ENCODE data around the gene SCRG1.

SCRG1 gene

GRCh38 chr4:173362666-173363065 lies 36.2 kb downstream of the SCRG1 start:
- no peak for FAIRE-seq
- no peak for DNase-seq (ENCODE audit: low spot score)

- FAIRE-seq (no peak), DNase-seq (ENCODE audit: low spot score) (no peak)
Measured at GRCh38 chr4:173360587-173361221, 38.2 kb downstream of the SCRG1 start.

- DNase-seq (ENCODE audit: low spot score) (no peak), FAIRE-seq (no peak)
Measured at GRCh38 chr4:173357939-173358338, 41.0 kb downstream of the SCRG1 start.

GRCh38 chr4:173347467-173347866 lies 51.4 kb downstream of the SCRG1 start:
- FAIRE-seq = no peak
- no peak for DNase-seq (ENCODE audit: low spot score)

DNA sequence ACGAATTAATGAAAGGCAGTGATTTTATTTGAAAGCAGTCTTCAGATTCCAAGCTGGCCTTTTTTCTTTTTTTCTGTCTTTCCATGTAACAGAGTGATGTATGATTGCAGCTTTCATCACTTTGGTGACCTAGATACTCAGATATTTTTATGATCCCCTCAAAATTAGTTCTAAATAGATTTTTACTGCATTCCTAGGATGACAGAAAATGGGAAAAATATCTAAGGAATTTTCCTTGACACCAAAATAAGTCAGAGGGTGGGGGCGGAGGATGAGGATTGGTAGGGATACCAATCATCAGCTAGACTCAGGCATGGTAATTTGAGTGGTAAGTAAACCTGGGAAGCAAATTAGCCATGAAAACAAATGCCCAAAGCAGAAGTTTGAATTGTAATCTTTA lies 52.8 kb downstream of the SCRG1 start:
- FAIRE-seq = no peak
- peak; percentile 44 for DNase-seq (ENCODE audit: low spot score)

- DNase-seq (ENCODE audit: low spot score) (no peak), FAIRE-seq (no peak)
Measured at GRCh38 chr4:173345648-173346047, 53.3 kb downstream of the SCRG1 start.

DNA sequence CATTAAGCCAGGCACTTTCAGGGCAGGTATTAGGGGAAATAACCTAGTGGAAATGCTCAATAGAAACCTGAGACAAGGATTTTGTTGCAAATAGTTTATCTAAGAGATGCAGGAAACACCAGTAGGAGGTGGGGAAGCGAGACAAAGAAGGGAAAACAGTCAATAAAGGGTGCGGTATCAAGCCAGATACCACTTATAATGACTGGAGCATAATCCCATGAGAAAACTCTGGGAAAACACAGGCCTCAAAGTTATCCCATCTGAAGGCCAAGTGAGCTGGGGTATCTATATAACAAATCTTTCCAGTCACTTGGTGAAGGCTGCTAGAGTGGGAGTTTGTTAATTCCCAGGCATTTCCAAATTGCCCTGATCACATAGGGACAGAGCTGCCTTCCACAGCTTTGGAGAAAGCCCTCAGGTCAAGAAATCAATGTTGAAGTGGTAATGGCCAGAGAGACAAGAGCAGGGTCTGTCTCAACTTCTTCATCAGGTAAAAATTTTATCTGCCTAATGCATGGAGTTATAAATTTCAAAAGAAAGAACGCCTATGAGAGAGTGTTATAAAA lies 55.0 kb downstream of the SCRG1 start:
- DNase-seq (ENCODE audit: low spot score) = no peak
- FAIRE-seq = no peak

GRCh38 chr4:173337463-173337862 lies 61.5 kb downstream of the SCRG1 start:
- FAIRE-seq = no peak
- DNase-seq (ENCODE audit: low spot score) = no peak

GRCh38 chr4:173334891-173335752 lies 63.8 kb downstream of the SCRG1 start:
- peak; percentile 91 for DNase-seq (ENCODE audit: low spot score)
- no peak for FAIRE-seq

All from urothelium cell line (cell line).